ENCODE measurements around the gene SLC5A10.
A peak's percentile ranks its signal among the peaks of the same experiment; 100 is the strongest.

SLC5A10 gene

DNA sequence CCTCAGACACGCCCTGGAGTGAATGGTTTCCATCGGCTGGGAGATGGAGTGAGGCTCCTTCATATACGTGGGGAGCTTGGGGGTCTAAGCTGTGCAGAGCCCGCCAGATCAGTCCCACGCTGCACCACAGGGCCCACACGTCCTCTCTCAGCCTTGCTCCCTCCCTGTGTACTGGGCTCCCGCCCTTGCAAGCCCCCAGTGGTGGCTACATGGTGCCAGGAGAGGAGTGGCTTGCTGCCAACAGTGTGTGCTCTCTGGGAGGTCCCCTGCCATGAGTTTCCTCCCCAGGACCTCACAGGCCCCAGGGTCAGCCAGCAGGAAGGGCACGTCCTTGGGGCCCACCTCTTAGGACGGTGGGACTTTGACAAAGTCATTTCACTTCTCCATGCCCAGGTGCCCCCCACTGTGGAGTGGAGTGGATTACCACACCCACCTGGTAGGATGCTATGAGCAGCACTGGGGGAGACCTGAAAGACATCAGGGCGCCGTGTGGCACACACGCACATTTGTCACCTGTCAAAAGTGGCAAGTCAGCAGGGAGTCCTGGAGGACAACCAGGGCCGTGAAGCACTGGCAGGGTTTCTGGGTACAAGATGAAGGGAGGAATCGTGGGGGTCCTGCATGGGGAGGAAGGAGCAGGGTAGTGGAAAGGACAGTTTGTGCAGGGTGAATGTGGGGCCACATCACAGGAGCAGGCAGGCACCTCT lies 13.7 kb downstream of the SLC5A10 start:
- no peak for DNase-seq (ENCODE audit: low read depth)

DNA sequence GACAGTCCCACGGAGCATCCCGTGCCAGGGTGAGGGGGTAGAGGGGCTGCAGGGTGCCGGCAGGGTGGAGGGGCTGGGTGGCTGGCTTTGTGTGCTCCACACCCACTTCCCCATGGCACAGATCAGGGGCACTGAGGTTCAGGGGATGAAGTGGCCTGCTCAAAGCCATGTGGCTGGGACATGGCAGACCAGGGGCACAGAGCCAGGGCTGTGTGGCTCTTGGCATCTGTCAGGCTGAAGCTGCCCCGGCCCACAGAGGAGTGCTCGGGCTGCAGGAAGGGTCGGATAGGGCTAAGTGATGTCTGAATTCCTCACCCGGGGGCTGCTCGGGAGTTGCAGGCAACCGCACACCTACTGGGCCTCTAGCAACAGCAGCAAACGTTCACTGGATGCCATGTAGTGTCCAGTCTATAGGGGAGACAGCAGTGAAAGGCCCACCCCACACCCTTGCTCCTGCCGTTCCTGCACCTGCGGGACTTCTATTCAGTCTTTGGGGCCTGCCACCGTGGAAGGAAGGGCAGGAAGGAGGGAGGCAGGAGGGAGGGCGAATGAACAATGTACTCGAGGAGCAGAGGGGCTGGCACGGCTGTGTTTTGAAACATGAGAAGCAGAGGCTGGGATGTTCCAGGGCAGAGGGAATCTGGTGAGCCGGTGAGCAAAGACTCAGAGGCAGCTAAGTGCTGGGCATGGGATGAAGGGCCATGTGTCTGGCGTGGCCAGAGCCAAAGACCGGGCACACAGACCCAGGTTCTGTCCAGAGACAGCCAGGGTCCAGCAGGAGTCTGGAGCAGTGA lies 15.1 kb downstream of the SLC5A10 start:
- no peak for DNase-seq (ENCODE audit: low read depth)

DNA sequence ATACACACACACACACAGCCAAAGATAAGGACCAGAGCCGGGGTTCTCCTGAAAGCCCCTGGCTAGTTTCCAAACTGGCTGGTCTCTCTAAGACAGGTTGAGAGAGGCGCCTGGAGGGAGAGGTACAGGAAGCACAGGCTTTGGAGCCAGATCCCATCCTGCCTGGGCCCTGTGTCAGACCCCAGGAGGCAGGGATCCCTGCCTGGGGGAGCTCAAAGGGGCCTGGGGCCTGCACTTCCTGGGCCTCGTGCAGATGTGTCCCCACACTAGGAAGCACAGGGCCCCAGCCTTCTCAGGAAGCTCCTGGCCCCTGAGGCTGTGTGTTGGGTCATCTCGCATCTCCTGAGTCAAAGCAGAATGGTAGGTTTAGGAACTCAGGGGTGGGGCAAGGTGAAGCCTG lies 16.0 kb downstream of the SLC5A10 start:
- no peak for DNase-seq (ENCODE audit: low read depth)

DNA sequence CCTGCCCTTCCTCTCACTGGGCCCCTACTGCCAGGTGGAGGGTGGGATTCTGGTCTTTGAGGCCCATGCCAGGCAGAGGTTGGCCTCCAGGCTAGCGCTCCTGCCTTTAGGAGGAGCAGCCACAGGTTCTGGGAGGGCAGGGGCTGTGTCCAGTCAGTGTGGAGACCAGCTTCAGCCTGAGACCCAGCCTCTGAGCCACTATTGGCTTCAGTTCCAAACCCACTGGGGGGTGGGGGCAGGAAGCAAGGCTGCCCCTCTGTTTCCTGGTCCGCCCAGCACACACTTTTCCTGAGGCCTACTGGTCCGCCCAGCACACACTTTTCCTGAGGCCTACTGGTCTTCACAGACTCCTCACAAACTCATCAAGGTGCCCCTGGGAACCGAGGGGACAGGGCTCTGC lies 16.4 kb downstream of the SLC5A10 start:
- DNase-seq (ENCODE audit: low read depth), result no peak

DNA sequence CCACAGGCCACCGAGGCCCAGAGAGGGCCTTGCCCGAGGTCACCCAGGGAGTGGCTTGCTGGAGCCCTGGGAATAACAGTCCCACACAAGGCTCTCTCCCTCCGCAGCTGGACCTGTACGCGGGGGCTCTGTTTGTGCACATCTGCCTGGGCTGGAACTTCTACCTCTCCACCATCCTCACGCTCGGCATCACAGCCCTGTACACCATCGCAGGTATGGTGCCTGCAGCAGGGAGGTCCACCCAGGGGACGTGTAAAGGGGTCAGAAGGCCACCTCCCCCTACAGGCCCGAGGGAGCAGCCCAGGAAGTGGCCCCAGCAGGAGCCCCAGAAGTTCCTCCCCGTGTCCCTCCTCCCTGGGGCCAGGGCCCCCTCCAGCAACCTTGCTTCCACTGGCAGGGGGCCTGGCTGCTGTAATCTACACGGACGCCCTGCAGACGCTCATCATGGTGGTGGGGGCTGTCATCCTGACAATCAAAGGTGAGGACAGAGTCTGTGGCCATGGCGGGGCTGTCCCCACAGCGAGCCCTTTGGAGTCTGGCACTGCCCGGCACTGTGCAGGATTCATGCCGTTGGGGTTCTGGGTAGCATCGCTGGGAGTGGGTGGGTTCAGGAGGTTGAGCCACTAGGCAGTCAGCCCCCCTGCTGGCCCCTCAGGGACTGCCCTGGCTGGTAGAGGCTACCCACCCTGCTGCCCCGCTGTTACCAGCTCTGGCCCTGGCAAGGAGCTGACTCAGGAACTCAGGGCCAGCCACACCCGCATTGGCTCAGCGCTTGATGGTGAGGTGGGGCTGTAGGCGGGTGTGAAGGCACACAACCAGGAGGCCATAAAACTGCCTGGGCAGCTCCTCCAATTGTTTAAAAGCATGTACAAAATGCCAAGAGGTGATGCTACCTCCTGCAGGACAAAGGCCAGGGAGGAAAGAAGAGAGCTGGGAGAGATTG lies 17.3 kb downstream of the SLC5A10 start:
- DNase-seq (ENCODE audit: low read depth), result no peak

DNA sequence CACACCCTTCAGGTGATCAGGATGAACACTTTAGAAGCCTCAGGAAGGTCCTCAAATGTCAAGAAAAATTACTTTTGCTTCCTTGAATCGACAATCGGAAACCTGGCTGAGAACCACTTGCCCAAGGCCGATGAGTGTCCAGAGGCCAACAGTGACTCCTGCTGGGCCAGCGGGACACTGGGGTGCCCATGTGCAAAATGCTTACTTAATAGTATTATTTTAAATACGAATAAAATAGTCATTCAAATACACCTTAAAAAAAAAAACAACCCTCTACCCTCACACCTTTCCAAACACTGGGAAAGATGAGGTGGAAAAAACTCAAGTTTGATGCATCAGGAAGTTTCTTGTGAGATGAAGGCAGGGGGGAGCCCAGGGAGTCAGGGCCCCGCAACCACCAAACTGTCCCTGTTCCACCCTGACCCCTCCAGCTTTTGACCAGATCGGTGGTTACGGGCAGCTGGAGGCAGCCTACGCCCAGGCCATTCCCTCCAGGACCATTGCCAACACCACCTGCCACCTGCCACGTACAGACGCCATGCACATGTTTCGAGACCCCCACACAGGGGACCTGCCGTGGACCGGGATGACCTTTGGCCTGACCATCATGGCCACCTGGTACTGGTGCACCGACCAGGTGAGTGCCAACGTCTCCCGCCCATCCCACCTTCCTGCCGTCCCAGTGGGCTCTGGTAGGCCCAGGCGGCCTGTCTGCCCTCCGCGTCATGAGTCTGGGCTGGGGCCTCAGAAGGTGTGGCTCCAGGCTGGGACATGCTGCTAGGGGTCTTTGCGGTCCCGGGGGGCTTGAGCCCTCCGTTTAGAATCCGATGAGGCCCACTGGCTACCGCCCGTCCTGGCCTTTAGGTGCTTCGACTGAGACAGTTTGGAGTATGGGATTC lies 18.9 kb downstream of the SLC5A10 start:
- no peak for DNase-seq (ENCODE audit: low read depth)

DNA sequence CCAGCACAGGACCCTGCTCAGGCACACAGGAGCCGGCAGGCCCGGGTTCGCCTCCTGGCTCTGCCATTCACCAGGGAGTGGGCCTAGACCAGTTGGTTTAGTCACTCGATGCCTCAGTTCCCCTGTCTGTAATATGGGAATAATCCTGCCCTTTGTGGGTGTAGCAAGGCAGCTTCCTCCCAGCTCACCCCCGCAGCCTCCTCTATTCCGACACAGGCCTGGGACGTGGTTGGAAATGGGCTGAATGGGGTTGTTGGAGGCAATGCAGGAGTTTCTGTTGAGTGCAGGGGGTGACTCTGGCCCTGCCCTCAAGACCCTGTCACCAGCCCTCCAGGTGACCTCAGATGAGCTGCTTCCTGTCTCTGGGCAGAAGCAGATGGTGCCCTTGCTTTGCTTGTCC lies 19.8 kb downstream of the SLC5A10 start:
- DNase-seq (ENCODE audit: low read depth), result no peak

DNA sequence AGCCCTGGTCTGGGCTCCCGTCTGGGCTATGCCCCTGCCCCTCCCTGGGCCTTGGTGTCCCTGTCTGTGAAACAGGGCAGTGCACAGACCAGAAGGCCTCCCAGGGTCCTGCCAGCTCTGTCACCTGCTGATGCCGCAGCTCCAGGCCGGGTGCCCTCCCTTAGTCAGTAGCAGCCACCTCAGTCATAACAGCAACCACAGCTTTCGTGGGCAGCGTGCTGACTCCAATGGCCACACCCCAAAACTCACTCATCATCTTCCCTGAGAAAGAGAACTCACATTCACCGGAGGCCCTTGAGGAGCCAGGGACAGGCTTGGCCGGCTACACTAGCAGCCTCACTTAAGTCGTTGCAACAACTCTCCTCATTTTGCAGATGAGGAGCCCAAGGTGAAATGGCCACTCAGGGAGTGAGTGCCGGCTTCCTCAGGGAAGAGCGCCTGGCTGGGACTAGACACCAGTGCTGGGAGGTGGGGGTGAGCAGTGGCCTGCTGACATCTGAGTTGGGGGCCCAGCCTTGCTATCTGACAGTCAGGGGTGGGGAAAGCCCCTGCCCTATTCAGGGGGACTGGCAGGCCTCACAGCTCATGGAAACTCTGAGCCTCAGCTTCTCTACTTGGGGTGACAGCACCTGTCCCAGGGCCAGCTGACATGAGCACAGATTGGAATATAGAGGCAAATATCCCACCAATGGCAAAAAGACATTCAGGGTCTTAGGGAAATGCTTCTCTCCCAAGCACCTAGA lies 22.6 kb downstream of the SLC5A10 start:
- DNase-seq (ENCODE audit: low read depth), result no peak

DNA sequence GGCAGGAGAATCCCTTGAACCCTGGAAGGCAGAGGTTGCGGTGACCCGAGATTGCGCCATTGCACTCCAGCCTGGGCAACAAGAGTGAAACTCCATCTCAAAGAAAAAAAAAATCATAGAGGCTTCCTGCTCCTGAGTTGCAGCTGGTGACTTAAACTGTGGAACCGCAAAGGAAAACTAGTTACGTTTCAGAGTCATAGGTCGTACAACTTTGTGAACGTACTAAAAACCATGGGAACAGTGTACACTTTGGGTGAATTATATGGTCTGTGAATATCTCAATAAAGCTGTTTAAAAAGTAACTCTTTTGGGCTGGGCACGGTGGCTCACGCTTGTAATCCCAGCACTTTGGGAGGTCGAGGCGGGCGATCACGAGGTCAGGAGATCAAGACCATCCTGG lies 23.6 kb downstream of the SLC5A10 start:
- DNase-seq (ENCODE audit: low read depth), result no peak

DNA sequence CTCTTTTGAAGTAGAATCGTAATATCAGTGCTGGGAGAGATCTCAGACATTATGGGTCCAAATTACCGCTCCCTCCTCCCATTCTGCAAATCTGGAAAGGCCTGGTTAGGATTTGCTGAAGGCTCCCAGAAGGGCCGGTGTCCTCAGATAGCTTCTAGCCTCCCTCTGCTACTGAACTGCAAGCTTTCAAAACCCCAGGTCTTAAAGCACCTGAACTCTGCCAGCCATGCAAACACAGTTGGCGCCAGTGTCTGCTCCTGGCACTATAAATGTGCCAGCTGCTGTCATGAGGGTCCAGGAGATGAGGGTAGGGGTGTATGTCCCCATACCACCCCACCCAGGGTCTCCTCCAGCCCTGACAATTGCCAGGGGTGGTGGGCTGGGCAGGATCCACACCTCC lies 24.2 kb downstream of the SLC5A10 start:
- no peak for DNase-seq (ENCODE audit: low read depth)

DNA sequence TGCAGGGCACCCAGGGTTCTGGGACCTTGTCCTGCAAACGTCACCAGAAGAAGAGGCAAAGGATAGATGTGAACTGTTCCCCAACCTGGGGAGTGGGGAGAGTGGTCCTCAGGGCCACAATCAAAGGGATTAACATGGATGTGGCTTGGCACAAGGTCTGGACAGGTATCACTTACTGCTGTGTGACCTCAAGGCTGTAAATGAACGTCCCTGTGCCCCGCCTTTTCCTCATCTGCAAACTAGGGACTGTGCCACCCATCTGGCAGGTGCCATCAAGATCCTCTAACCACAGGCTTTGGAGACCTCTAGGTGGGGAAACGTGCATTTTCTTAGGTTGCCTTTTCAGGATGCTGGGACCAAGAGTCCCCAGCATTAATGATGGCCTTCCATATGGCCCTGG lies 25.1 kb downstream of the SLC5A10 start:
- DNase-seq (ENCODE audit: low read depth), result no peak

DNA sequence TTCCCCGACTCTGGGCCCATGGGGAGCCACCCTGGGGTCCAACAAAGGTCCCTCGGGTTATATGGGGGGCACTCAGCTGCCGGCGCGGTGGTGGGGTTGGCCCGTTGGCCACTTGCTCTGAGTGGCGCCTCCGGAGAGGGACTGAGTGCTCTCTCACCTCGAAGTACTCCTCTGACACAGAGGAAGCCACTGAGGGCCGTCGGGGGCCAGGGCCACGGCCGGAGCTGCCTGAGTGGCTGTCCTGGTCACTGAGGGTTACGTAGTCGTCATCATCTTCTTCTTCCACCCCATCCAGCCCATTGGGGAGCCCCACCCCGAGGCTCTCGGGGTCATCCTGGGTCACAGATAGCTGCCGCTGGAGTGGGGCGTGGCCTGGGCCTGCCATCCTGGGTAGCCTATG lies 25.7 kb downstream of the SLC5A10 start:
- no peak for DNase-seq (ENCODE audit: low read depth)

DNA sequence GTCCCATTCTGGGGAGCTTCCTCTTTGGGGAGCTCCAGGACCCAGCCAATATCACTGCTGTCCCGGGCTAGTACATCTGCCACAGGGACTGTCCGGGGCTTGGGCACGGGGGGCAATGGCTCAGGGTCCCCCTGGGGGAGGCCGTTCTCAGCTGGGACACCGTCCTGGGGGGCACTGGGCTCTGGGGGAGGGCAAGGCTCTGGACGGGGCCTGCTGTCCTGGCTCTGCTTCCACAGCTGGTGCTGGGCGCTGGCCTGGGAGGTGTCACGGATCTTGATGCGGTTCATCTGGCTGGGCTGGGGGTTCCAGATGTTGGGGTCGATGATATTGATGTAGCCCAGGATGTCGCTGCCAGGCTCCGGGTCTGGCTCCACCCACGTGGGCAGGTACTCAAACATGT lies 26.1 kb downstream of the SLC5A10 start:
- no peak for DNase-seq (ENCODE audit: low read depth)

DNA sequence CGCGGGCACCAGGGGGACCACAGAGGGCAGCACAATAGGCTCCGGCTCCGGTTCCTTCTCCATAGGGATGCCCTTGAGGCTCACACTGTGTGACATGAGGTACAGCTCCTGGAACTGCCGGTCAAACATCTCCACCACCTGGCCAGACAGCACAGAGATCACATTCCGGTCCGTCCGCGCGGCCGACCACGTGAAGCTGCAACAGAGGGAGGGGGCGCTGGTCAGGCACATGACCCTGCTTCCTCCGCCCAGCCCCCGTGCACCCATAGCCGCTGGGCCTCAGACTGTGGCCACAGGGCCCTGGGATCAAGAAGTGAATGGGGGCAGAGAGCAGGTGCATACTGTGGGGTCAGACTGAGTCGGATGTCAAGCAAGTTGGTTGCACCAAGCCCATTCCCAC lies 26.7 kb downstream of the SLC5A10 start:
- no peak for DNase-seq (ENCODE audit: low read depth)

DNA sequence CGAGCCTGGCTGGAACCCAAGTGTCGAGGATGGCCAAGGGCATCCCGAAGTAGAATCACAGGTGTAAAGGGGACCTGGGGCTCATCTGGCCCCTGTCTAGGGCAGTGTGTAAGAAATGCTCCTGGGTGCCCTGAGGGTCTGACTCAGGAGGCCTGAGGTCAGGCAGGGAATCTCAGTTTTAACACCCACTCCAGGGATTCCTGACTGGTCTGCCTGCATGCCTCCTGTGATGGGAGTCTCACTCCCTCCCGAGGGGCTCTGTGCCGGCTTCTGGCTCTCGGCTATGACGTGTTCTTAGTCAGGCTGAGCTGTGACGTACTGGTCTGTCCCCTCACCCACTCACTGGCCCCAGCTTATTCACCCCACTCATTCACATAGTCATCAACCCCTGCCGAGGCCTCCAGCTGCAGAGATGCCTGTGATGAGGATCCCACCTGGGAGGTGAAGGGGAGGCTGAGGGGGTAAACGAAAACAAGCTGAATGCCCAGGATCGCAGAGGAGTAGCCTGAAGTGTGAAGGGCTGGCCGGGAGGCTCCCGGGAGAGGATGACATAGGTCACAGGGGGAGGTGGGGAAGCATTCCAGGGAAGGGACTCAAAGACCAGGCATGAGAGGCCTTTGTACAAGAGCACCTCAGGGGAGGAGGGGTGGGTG lies 28.8 kb downstream of the SLC5A10 start:
- no peak for DNase-seq (ENCODE audit: low read depth)

DNA sequence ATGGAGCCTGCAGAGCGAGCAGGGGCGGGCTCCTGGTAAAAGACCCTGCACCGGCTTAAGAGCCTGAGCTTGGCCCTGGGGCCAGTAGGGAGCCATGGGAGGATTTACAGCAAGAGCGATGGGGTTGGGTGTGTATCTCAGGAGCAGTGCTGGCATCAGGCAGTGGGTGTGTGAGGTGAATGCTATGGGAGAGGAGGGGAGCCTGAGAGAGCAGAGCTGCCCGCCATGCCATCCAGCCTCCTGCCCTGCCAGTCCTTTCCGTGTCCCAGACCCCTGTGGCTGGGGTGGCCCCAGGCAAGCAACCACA lies 29.3 kb downstream of the SLC5A10 start:
- DNase-seq (ENCODE audit: low read depth), result no peak

DNA sequence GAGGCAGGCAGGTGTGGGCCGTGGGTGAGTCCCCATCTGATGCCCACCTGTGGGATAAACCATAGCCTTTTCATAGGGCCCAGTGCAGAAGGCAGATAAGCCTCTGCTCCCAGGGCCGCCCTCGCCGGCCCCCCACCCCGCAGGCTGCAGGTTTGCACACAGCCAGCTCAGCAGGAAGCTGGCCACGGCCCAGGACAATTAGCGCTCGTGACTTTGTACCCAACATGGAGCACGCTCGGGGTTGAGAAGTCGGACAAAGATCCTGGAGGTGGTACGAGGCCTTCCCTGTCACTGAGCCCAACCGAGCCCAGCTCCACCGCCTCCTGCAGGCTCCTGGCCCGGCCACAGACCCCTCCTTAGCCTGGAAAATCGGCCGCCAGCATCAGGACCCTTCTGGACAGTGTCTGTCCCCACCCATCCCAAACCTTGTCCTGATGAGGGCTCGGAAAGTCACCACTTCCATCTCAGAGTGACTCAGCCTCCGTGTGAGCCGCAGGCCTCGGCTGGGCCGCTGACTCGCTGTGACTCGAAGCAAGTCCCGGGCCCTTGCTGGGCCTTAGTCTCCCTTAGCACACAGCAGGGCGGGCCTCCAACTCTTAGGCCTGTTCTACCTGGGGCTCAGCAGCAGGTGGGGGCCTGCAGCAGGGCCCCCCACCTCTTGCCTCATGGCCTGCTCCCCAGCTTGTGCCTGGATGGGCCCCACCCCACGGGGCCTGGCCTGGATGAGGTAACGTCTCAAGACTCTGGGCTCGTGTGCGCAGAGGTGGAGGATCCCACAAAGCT lies 29.9 kb downstream of the SLC5A10 start:
- DNase-seq (ENCODE audit: low read depth), result peak; percentile 41

DNA sequence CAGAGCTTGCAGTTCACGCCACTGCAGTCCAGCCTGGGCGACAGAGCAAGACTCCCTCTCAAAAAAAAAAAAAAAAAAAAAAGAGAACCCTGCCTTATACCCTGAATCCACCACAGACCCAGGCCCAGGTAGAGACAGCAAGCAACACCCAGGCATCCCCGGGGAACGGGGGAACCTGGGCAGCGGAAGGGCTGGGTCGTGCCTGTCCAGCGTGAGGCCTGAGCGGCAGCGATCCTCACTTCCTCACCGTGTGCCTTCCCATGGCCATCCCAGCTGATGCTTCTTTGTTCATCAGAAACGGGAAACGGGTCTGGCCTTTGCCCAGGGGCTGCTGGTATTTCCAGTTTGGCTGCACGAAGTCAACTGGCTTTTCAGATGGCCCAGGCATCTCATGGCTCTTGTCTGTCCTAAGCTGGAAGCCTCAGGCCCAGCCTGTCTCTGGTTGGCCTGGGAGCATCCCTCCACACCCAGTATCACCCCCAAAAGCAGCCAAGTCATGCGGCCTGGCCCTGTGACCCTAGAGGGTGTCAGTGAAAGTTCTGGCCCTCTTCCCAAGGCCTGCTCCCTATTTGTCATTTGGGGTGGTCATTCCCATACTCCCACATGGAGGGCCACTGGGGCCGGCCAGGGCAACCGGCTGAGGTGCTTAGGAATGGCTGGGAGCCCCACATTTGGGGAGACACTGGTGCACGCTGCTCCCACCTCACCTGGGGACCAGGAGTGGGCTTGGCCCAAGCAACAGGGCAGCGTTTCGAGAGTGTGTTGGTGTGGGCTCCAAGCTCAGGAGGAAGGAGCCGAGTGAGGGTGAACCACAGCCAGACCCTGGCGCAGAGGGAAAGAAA lies 32.5 kb downstream of the SLC5A10 start:
- no peak for DNase-seq (ENCODE audit: low read depth)

DNA sequence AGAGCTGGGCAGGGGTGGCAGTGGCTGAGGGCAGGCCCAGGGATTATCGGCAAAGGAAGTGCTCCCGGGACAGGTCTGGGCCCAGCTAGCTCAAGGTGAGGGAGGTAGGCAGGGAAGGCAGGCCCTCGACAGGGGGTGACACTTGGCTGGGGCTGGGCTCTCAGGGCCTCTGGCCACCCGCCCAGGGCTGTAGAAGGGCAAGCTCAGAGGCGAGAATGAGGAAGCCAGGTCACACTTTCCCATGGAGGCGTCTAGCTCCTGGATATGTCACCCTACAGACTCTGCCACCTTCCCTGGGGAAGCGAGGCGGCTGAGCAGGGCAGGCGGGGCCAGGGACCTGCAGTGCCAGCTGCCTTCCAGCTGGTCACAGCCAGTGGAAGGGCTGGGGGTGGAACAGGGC lies 33.5 kb downstream of the SLC5A10 start:
- no peak for DNase-seq (ENCODE audit: low read depth)
